PC-3 (cell line): Measurements from ENCODE around the gene GPANK1. TPM values are rescaled to one million over a fixed set of nuclear protein-coding genes. Genes with fewer than 3 reads are reported as not detected.

Source experiments
- ATAC-seq: fragments of 200-7000 bp; cut with Tn5 transposase; 2 replicates; pipeline ENCODE4 v1.9.1; 2020; ENCODE audit warnings: mild to moderate bottlenecking, moderate library complexity
- BruUV-seq: library from RNA; stranded (reverse); fragments of 400-500 nt; replicated peaks from 2 replicates; lab custom pipeline; 2021; lab: Mats Ljungman, UMichigan
- CTCF ChIA-PET: fragments of 300-600 bp; sonication (Branson Sonifier 250); formaldehyde crosslinking; loops from one replicate; lab custom pipeline; 2022; ENCODE audit warnings: antibody characterized with exemption; lab: Charles Lee
- POLR2A ChIA-PET: fragments of 300-600 bp; sonication (Branson Sonifier 250); formaldehyde crosslinking; loops from one replicate; lab custom pipeline; 2022; ENCODE audit warnings: antibody characterized with exemption; ENCODE audit not compliant: unreplicated experiment; lab: Charles Lee
- DNase-seq: peaks from one replicate; pipeline ENCODE4 v3.0.0-alpha.2; 2015
- H2AFZ ChIP-seq: fragments of 300-600 bp; sonication (generic); 2 replicates; pipeline ENCODE4 v1.6.0; 2016; ENCODE audit warnings: antibody characterized with exemption, low read length
- H3F3A ChIP-seq: fragments of 300-600 bp; sonication (generic); one replicate; pipeline ENCODE4 v1.6.0; 2017; ENCODE audit warnings: antibody characterized with exemption, low read length, control low read depth, mild to moderate bottlenecking; ENCODE audit not compliant: unreplicated experiment
- H3K27ac ChIP-seq: fragments of 300-600 bp; sonication (generic); 2 replicates; pipeline ENCODE4 v1.5.1; 2016; ENCODE audit warnings: mild to moderate bottlenecking, low read length
- H3K27me3 ChIP-seq: fragments of 300-600 bp; sonication (generic); 2 replicates; pipeline ENCODE4 v1.6.1; 2016; ENCODE audit warnings: low read length, mixed read lengths
- H3K36me3 ChIP-seq: fragments of 300-600 bp; sonication (generic); 2 replicates; pipeline ENCODE4 v1.6.1; 2016; ENCODE audit warnings: low read depth, mixed run types, low read length, mixed read lengths
- H3K4me1 ChIP-seq: fragments of 300-600 bp; sonication (generic); 2 replicates; pipeline ENCODE4 v1.5.1; 2016; ENCODE audit warnings: low read length; ENCODE audit not compliant: insufficient read depth
- H3K4me2 ChIP-seq: fragments of 300-600 bp; sonication (generic); 2 replicates; pipeline ENCODE4 v1.6.0; 2016; ENCODE audit warnings: low read length
- H3K4me3 ChIP-seq: fragments of 300-600 bp; sonication (generic); 2 replicates; pipeline ENCODE4 v1.5.1; 2016; ENCODE audit warnings: mild to moderate bottlenecking, low read length, mixed read lengths
- H3K79me2 ChIP-seq: fragments of 300-600 bp; sonication (generic); 2 replicates; pipeline ENCODE4 v1.6.1; 2017; ENCODE audit warnings: low read length, mixed read lengths
- H3K9ac ChIP-seq: fragments of 300-600 bp; sonication (generic); 2 replicates; pipeline ENCODE4 v1.6.0; 2016; ENCODE audit warnings: mild to moderate bottlenecking, low read length
- H3K9me2 ChIP-seq: fragments of 300-600 bp; sonication (generic); replicated peaks from 2 replicates; pipeline ENCODE4 v1.6.1; 2016; ENCODE audit warnings: mixed run types, low read length, mixed read lengths
- H3K9me3 ChIP-seq: fragments of 300-600 bp; sonication (generic); 2 replicates; pipeline ENCODE4 v1.6.1; 2016; ENCODE audit warnings: low read length, mixed read lengths
- H4K20me1 ChIP-seq: fragments of 300-600 bp; sonication (generic); 2 replicates; pipeline ENCODE4 v1.6.1; 2016; ENCODE audit warnings: low read length, mixed read lengths
- EZH2 ChIP-seq: fragments of 300-600 bp; sonication (generic); IDR thresholded peaks from one replicate; pipeline ENCODE4 v1.6.1; 2017; ENCODE audit warnings: antibody characterized with exemption, mild to moderate bottlenecking, low read length; ENCODE audit not compliant: unreplicated experiment
- EZH2phosphoT487 ChIP-seq: fragments of 300-600 bp; sonication (generic); IDR thresholded peaks from 2 replicates; pipeline ENCODE4 v1.6.1; 2018; ENCODE audit warnings: mild to moderate bottlenecking, antibody characterized with exemption, low read length, borderline replicate concordance
- intact Hi-C: fragments of 100-400 bp; cut with micrococcal nuclease; formaldehyde crosslinking; loops from 2 replicates; pipeline ENCODE4 v1.9.0; 2023
- total RNA-seq: library from RNA; depleted of rRNA; stranded (reverse); fragments of >200 nt; gene quantifications from 2 replicates; pipeline ENCODE4 v1.2.3, GENCODE V29; 2014
- TF ChIP-seq, protein P1 (sequence below): fragments of 300-600 bp; sonication (generic); conservative IDR thresholded peaks from 2 replicates; pipeline ENCODE4 v1.5.1; 2017; ENCODE audit warnings: antibody characterized with exemption, low read depth, mild to moderate bottlenecking, low read length

Gene GPANK1
- total RNA-seq, 1 experiment from 2014 or later, result 11.8 TPM

DNA sequence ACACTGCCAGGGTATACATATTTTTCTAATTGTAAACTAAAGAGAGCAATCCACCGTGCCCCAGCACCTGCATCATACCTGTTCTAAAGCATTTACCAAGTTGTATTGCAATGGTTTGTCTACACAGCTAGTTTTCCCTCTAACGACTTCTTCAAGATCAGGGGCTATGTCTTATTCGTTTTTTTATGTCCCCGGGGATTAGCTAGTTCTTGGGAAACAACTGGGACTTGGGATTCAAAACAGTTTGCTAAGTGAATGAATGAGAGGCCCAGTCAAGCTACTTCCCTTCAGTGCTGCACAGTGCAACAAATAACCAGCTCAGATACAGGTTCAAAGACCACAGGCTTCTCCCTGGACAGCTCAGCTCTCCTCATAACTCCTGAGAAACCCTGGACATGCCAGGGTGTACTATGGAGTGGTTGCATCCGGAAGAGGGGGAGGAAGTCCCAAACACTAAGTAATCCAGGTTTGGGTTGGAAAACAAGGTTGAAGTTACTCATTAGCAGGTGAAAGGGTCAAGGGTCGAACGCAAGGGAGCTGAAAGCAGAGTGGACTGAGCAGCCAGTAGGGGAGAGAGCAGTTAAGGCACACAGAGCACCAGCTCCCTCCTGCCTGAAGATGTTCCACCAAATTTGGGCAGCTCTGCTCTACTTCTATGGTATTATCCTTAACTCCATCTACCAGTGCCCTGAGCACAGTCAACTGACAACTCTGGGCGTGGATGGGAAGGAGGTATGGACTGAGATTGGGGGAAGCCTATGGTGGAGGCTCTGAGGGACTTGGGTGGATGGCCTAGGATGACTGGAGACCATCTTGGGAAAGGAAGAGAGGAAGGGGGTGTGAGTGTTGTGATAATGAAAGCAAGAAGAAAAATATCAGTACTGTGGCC is 9.2 kb downstream of the GPANK1 start, which contains the start of gene APOM:
TSS of gene APOM (plus strand) at position 546 of the 889 bp plus-strand sequence. CDS start at position 619, 73 bp downstream.
- Histone ChIP-seq H4K20me1 (peaks cover 4% of the 10 kb centered on the region; the same call in 1 of the 2 replicates), H3K9me3 (no peaks in the 10 kb centered on the region), H3K9me2 (no peaks in the 10 kb centered on the region), H3K9ac (no peak within 1 kb of the TSS), H3K4me3 (no peak within 1 kb of the TSS), H3K4me1 (peaks cover 44% of the 10 kb centered on the region), H3K79me2 (peaks cover 53% of the 10 kb centered on the region), H2AFZ (no peak within 1 kb of the TSS), H3K27me3 (no peaks in the 10 kb centered on the region), H3K4me2 (no peak within 1 kb of the TSS), H3K27ac (no peak within 1 kb of the TSS), H3K36me3 (0 out of 2 replicates have a peak, but pooled peaks cover 5% of the 10 kb centered on the region), H3F3A (no peaks in the 10 kb centered on the region)
- DNase-seq, result no peak
- CTCF ChIA-PET, result no interaction called here
- POLR2A ChIA-PET, result no interaction called here
- BruUV-seq, result no TSS peak
- intact Hi-C loops, result no loop called here
- no peak for ATAC-seq
- TF ChIP-seq EZH2phosphoT487 (no peak), EZH2 (no peak)
- TF ChIP-seq, protein P1, sequence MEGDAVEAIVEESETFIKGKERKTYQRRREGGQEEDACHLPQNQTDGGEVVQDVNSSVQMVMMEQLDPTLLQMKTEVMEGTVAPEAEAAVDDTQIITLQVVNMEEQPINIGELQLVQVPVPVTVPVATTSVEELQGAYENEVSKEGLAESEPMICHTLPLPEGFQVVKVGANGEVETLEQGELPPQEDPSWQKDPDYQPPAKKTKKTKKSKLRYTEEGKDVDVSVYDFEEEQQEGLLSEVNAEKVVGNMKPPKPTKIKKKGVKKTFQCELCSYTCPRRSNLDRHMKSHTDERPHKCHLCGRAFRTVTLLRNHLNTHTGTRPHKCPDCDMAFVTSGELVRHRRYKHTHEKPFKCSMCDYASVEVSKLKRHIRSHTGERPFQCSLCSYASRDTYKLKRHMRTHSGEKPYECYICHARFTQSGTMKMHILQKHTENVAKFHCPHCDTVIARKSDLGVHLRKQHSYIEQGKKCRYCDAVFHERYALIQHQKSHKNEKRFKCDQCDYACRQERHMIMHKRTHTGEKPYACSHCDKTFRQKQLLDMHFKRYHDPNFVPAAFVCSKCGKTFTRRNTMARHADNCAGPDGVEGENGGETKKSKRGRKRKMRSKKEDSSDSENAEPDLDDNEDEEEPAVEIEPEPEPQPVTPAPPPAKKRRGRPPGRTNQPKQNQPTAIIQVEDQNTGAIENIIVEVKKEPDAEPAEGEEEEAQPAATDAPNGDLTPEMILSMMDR, result no peak

DNA sequence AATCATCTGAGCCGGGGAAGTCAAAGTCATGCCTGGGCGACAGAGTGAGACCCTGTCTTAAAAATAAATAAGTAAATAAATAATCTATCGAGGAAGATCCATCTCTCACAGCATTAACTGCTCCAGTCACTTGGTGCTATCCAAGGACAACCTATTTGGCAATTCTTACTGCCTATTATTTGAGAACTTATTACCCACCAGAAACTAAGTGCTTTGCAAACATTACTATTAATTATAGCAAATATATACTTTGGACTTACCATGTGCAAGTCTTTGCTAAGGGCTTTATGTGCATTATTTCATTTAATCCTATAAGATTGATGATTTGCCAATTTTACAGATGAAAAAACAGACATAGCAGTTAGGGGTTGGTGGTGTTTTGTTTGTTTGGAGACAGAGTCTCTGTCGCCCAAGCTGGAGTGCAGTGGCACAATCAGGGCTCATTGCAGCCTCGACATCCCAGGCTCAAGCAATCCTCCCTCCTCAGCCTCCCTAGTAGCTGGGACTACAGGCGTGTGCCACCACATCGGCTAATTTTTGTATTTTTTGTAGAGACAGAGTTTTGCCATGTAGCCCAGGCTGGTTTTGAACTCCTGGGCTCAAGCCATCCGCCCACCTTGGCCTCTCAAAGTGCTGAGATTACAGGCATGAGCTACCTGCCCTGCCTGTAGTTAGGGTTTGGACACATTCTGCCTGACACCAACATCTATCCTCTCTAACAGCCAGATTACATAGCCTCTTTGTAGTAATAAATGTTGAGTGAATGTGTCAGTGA is 10.0 kb downstream of the GPANK1 start:
- peaks cover 53% of the 10 kb centered on the region for H3K79me2 ChIP-seq
- no peak overlapping the region for H3K4me2 ChIP-seq
- peaks cover 8% of the 10 kb centered on the region; the same call in 1 of the 2 replicates for H3K36me3 ChIP-seq
- BruUV-seq, result no TSS peak
- H2AFZ ChIP-seq, result no peak overlapping the region
- no peaks in the 10 kb centered on the region for H3K9me2 ChIP-seq
- DNase-seq (no peak), ATAC-seq (no peak)
- H3F3A ChIP-seq, result no peaks in the 10 kb centered on the region
- POLR2A ChIA-PET, result no interaction called here
- H3K27ac ChIP-seq, result no peak overlapping the region
- H3K27me3 ChIP-seq, result no peaks in the 10 kb centered on the region
- CTCF ChIA-PET, result no interaction called here
- peaks cover 4% of the 10 kb centered on the region; the same call in 1 of the 2 replicates for H4K20me1 ChIP-seq
- H3K9ac ChIP-seq, result no peak overlapping the region
- intact Hi-C loops, result no loop called here
- no peak overlapping the region for H3K4me3 ChIP-seq
- TF ChIP-seq, protein P1, result no peak
- TF ChIP-seq EZH2phosphoT487 (no peak), EZH2 (no peak)
- H3K4me1 ChIP-seq, result peaks cover 41% of the 10 kb centered on the region
- H3K9me3 ChIP-seq, result no peaks in the 10 kb centered on the region
